ENCODE results near the gene KCNK5.

KCNK5 gene

DNA sequence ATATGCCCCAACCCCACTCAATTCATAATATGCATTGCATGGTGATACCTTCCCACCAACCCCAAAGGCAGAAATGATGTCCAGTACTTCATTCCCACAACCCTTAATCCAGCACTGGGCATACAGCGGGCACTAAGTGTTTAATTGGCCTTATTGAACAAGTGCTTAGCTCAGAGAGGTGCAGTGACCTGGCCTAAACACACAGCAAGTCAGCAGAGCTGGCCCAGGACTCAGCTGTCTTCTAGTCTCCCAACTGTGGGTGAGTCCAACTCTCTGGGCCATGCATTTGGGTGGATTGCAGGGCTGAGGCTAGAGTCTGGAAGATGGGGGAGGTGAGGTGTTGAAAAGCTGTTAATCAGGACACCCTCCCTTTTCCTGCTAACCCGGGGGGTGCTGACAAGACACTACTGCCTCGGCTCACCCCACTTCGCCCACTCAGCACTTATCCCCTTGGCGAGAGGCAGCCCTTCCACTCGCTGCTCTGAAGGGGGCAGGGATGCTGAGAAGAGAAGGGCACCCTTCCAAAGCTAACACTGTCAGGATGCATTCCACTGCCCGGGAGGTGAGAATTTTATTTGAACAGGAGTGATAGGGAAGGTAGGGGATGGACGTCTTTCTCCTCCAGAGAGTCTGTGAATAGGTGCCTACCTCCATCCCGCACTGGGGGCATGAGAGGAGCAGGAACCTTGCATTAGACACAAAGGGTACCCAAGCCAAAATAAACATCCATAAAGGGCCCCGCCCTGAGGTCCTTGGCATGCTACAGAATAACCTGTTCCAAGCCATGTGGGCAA is 14.2 kb downstream of the KCNK5 start:
- DNase-seq: no peak

DNA sequence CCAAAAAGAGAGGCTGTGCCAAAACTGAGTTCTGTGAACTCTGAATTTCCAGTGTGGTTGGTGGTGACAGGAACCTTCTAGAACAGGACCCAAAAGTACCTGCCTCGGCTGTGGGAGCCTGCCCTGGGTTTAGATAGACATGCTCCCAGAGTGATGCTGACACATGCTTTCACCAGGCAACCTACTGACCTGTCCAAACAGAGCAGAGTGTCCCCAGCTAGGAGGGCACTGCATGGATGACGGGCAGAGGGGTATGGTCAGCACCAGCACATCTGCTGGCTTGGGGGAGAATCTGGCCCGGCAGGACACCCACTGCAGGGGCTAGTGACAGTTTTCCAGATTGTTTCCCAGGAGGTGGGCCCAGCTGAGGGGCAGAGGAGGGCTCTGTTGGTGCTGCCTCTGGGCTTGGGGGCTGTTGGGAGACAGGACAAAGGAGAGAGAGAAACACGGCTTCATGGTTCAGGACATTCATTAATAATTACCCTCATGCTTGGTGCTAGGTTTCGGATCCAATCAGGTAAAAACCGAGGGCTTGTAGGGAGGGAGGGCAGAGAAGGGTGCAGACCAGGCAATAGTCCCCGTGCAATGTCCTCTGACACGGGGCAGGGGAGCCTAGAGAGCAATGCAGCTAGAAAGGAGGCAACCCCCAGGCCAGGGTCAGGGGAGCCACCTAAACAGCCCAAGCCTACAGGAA is 15.0 kb downstream of the KCNK5 start:
- DNase-seq: no peak

DNA sequence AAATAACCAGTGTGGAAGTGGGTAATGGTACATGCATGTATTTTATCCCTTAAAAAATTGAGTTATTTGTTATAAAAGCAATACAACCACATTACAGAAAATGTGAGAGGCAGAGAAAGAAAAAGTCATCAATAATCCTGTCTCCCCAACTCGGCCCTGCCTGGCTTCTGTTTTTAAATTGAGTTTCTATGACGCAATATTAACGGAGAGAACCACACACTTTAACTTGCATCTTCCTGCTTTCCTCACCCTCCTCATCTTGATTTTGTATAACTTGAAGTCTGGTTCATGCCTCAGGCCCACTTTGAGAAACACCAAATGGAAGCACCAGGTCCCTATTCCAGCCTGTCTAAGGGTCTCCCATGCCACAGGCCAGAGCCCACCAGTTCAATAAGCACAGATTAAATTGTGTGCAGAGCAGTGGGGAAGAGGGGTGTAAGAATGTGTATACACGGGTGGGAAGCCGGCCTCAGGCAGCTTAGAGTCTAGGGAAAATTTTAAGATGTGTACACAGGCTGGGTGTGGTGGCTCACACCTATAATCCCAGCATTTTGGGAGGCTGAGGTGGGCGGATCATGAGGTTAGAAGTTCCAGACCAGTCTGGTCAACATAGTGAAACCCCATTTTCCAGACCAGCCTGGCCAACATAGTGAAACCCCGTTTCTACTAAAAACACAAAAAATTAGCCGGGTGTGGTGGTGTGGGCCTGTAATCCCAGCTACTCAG is 15.9 kb downstream of the KCNK5 start:
- DNase-seq: no peak

DNA sequence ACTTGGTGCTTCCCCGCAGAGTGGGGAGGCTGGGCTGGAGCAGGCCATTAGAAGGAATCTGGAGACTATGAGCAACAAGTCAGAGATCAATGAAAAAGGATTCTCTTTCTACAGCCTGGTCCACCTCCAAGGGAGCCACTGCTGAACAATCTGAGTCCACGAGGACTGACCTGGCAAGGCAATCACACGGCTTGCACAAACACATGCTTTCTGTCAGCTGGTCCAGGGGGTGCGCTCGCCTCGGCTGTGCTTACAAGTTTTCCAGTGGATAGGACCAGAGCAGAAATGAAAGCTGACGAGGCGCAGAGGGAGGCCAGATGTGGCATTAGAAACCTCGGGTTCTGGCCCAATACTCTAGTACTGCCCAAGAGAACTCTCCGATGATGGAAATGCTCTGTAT is 18.1 kb downstream of the KCNK5 start:
- DNase-seq: no peak

DNA sequence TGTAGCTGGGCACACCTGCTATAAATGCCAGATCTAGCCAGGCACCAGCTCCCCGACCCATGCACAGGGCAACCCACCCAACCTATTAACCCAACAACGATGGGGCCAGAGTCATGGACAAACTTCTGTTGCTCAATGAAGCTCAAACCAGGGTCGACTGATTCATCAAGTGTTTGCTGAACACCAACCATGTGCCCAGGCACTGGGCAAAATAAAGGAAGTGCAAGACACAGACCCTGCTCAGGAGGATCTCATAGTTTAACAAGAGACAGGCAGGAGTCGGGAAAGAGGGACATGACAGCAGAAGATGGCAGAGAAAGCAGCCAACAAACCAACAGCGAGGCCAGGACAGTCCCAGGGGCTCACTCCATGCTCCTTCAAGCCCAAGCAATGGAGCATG is 18.8 kb downstream of the KCNK5 start:
- no peak for DNase-seq

DNA sequence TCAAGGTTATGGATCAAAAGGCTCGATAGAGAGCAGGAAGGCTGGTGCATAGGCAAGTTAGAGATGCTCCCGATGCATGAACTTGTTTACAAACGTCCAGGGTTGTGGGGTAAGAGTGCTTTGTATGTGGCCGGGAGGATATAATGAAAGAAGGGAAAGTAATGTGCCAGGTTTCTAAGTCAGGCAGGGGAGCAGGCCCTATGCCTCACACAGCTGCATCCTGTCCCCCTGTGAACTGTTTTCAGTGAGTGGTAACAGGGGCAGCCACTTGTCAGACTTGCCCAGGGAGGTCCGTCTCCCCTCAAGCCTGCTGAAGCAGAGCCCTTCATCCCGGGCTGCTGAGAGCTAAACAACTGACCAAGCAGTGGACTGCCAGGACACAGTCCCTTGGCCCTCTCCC is 19.4 kb downstream of the KCNK5 start:
- no peak for DNase-seq

DNA sequence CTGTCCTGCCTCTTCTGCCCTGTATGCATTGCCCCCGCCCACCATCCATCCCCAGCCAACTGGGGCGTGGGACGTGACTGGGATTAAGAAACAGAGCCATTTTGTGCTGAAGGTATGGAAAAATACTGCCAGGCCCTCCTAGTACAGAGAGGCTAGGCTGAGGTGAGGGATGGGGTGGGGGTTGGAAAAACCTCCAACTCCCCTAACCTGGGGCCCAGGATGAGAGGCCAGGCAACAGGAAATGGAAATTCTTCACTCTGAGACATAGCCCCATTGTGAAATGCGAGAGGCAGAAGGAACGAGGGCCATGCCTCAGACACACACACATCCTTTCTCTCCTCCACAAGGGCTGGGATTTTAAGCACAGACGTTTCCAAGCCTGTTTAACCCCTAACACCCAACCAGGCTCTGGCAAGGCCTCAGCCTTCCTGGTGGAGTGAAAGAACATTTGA is 19.9 kb downstream of the KCNK5 start:
- no peak for DNase-seq

DNA sequence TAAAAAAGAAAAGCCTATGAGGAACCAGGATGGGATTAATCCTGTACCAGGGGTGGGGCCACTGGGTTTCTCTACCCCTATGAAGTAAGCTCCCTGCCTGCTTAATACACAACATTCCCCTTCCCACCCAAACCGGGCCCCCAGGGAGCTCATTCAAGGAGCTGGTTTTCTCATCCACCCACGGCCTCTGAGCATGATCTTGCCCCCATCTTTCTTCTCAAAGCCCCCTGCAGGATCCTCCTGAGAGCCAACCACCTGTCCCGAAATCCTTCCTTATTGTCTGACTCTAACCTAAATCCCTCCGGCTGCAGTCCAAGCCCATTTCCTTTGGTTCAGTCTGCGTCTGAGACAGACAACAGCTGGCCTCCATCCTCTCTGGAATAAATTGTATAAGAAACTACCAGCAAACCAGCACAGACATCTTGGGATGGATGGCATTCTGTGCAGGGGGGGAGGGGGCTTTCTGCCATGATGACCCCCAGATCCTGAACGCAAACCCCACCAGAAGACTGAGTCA is 21.0 kb downstream of the KCNK5 start:
- DNase-seq: no peak

DNA sequence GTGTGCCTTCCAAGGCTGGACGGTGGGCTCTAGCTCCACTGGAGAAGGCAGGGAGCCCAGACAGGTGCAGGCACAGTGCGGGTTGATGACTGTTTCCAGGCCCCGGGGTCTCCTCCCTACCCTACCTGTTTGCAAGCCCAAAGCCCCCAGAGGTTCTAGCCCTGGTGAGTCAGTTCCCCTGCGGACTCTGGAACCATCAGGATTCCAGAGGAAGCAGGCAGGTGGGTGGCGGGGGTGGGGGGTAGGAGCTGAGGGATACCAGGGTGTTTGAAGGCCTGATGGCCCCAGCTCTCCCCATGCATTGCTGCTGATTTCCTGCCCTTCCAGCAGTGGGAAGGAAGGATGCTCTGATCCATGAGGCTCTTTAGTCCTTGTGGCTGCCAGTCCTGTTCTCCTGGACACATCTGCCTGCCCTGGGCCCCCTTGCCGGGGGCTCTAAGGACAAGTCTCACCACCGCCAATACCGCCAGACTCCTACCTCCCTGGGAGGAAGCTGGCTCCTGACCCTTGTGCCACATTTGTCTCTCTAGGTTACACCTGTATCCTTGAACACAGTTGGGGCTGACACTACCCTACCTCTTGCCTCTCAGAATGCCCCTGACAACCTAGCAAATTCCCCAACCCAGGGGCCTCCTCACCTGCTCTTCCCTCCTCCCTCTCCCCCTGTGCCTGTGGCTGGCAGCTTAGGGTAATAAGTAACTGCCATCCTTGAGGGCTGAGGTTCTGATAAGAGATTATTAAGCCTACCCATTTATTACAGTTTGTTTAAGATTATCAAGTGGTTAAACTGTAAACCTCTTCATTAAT is 21.7 kb downstream of the KCNK5 start:
- no peak for DNase-seq

DNA sequence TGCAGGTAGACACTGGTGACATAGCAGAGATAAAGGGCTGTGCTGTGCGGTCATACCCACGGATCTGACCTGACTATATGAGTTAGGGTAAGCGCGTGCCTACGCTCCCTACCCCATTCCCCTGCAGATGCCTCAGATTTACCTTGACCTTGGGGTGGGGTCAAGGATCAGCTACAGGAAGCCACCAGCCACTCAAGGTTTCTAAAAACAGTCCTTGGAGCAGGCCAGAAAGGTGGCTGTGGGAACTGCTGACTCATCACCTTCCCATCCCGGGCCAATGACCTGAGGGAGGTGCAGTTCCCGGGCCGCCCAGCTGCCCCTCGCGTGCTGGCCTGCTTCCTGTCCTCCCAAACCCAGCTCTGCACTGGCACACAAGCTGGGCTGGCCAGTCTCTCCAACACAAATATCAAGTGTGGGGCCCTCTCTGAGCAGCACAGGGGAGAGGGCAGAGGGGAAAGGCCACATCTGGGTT is 23.0 kb downstream of the KCNK5 start:
- no peak for DNase-seq

DNA sequence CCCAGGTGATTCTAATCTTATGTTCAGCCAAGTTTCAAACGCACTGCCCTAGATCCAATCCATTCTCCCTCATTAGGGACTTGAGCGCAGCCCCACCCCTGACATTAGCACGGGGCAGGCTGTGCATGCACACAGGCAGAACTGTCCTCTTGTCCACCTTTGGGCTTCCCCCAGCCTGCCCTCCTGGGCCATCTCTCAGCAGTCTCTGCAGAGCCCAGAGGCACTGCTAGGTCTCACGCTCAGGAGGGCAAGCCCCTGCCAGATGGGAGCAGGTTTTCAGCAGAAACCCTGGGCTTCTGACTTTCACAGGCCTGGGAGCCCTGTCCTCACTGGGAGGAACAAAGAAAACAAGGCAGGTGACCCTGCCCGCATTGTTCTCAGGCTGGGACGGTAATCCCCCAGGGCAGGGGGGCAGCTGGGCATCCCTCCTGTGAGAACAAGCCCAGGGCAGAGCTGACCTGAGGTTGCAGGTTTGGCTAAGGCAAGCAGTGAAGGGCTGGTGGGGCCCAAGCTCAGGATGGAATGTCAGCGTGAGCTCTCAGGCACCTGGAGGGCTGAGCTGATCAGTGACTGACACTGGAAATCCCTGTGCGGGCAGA is 24.5 kb downstream of the KCNK5 start:
- DNase-seq: no peak

DNA sequence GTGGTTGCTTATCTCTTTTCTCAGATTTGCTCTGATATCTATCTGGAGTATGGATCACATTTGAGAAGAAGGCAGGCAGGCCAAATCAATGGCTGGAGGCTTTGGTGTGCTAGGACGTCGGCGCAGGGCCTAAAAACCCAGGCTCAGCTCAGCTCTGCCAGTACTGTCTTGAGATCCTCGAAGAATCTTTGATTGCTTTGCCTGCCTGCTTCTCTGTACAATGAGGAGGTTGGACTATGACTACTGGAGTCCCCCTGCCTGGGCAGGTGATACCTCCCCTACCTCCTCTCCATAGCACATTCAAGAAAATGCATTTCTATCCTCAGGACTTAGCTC is 25.1 kb downstream of the KCNK5 start:
- no peak for DNase-seq

DNA sequence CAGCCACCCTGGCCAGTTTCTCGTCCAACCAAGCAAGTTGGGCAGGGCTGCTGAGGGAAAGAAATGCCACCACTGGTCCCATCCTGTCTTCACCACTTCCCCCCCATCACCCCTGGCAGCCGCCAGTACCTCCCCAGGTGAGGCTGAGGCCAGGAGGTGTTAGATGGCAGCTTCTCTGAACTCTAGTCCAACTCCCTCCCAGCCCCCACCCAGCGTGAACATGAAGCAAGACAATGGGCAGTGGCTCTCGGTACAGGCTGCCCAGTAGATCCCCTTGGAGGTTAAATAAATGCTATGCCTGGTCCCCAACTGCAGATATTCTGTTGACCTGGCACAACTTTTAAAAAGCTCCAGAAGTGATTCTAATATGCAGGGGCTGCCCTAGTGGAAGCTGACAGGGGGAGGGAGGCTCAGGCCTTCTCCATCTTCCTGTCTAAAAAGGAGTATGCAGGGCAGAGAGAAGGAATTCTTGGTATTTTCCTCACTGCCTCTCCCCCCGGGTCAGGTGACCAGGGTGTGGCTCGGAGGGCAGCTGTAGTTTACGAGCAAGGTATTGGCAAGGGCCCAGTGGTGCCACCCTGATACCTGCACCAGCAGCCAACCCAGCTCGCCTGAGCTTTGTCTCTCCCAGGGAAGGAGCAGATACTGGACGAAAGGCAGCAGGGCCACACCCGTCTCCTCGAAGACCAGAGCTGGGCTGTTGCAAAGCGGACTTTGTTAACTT is 25.7 kb downstream of the KCNK5 start:
- DNase-seq: no peak

DNA sequence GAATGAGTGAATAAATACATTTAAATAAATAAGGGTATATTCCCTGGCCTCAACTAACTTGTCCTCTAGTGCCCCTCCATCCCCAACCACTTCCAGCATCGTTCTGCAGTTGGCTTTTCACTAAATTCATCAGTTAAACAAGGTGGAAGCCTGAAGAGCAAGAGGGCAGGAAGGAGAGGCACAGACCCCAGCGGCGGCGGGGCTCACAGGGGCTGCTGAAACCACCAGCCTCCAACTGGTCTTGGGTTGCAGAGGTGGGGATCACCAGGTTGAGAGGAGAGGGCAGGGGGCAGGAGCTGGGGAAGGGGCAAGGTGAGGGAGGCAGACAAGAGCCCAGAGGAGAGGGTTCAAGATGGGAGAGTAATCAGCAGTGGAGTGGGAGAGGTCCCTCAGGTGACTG is 27.1 kb downstream of the KCNK5 start:
- DNase-seq: no peak

DNA sequence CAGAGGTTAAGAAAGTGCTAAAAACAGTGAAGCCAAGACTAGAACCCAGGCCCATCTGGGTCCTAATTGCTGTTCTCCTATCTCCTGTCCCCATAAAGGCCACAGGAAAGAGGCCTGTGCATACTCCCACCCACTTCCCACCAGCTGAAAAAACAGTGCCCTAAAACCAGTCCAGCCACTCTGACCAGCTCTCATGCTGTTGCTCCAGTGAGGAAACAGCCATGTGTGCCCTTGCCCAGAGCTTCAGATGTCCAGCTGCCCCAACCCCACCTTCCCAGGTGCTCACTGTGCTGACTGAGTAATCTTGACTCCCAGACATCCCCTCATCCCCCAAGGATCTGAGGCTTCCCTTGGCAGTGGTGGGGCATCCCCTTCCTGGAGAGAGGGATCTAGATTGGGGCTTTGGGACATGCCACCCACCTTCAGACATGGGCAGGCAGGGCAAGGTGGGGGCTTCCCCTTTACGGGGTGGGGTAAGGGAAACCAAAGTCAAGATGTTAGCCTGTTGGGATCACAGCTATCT is 28.7 kb downstream of the KCNK5 start:
- DNase-seq: no peak

DNA sequence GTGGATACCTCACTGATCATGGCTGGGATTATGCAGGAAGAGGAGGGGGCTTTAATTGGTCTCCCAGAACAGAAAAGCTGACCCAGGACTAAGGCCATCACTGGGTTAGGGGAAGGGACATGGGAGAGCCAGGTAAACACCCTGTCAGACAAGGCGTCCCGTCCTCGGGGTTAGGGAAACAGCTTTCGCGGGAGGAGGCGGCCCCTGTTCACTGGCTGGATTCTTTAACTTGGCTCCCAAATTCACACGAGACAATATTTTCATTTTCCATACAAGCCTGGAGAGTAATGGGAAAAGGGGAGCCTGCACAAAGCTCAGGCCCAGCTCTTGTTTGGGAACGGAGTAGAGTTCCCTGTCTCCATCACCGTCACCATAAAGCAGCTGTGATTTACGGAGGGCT is 29.3 kb downstream of the KCNK5 start:
- DNase-seq: no peak

DNA sequence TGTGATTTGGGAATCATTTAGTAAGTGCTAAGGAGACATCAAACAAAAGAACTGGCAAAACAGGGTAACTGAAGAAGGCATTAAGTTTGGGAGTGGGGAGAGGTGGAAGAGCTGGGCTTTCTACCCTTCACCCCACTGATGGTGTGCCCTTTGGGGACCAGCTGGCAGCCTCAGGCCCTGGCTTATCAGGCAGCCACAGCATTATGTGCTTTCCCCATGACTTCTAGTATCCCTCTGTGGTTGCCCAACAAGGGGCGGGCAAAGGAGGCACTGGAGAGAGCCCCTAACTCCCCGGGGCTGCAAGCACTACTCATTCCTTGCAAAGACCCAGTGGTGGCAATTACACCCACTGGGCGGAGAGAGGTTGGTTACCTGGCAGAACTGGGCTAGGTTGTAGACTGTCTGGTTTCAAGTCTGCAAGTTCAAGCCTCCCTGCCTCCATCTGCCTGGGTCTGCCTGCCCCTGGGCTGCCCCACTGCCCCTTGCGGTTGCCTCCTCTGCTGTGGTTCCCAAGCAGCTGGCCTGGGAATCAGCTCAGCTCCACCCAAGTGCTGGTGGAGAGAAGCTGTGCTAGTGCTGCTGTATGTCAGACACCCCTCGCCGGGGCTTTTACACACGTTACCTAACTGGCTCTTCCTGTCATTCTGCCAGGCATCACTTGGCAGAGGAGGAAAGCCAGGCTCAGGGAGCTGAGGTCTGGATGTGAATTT is 29.9 kb downstream of the KCNK5 start:
- no peak for DNase-seq

DNA sequence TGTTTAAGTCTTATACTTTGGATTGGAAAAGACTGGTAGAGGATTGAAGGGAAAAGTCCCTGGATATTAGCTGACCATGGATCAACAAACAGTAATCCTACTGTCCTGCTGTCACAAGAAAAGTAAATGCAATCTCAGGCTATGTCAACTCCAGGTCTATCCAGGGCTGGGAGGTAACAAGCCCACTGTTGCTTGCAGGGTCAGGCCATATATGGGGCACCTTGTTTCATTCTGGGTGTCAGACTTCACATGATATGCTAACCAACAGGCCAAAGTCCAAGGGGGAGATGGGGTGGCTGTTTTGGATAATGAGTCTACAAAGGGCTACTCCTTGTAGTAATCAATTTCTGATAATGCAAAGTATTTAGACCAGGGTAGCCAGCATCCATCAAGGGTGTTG is 30.7 kb downstream of the KCNK5 start:
- DNase-seq: no peak

DNA sequence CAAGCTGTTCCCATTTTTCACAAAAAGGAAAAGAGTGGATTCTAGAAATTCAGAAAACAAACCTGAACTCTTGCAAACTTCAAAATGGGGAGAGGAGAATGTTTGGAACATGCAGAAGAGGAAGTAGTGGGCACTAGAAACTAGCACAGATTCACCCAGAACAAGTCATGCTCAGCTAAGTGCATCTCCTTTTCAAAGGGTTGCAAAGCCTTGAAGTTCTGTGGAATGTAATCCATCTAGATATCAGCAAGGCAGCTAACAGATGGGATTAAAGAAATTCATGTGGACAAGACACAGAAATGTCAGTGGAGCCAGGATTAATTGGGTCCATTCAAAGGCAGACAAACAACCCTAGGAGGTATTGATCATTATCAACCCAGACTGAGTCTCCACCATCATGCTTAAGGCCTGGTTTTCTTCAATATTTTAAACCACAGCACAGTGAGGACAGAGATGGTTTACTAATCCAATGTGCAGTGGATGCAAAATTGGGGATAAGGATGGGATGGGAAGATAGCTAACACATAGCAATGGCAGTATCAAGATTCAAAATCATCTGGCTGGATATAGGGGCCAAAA is 31.3 kb downstream of the KCNK5 start:
- DNase-seq: no peak

DNA sequence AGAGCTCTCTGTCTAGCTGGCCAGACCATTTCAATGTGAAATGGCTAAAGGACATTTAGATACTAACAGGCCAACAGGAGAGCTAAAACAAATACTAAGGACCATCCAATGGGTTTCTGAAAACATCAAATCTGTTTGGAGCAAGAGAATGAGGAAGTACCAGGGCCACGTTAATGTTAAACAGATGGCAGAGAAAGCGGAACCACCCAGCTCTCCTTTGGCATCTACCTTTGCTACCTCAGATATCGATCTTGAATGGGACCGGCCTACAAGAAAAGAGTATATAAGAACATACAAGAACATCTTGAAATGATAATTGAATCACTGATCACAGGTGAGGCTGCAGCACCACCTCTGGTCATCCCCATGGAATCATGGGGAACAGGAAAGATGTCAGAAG is 31.8 kb downstream of the KCNK5 start:
- no peak for DNase-seq
